GM12865 (cell line): Measurements from ENCODE around the gene ANAPC10.

ENCODE experiments used
- DNase-seq: peaks from one replicate; pipeline ENCODE4 v3.0.0; 2010; ENCODE audit warnings: low read depth
- H3K4me3 ChIP-seq: 2 replicates; pipeline ENCODE4 v1.5.1; 2011; ENCODE audit warnings: mild to moderate bottlenecking, low read depth, low read length, control low read depth
- TF ChIP-seq, protein P1 (sequence below): IDR thresholded peaks from 2 replicates; pipeline ENCODE4 v1.5.1; 2011; ENCODE audit warnings: low read length, control low read depth, low read depth, inconsistent platforms; ENCODE audit not compliant: insufficient read depth; ENCODE audit errors: missing control alignments

The ANAPC10 gene

GRCh38 chr4:145108128-145108527 lies 10.1 kb upstream of the ANAPC10 start:
- TF ChIP-seq, protein P1, sequence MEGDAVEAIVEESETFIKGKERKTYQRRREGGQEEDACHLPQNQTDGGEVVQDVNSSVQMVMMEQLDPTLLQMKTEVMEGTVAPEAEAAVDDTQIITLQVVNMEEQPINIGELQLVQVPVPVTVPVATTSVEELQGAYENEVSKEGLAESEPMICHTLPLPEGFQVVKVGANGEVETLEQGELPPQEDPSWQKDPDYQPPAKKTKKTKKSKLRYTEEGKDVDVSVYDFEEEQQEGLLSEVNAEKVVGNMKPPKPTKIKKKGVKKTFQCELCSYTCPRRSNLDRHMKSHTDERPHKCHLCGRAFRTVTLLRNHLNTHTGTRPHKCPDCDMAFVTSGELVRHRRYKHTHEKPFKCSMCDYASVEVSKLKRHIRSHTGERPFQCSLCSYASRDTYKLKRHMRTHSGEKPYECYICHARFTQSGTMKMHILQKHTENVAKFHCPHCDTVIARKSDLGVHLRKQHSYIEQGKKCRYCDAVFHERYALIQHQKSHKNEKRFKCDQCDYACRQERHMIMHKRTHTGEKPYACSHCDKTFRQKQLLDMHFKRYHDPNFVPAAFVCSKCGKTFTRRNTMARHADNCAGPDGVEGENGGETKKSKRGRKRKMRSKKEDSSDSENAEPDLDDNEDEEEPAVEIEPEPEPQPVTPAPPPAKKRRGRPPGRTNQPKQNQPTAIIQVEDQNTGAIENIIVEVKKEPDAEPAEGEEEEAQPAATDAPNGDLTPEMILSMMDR, result no peak
- no peak overlapping the region for H3K4me3 ChIP-seq

GRCh38 chr4:145107126-145107525 lies 9.1 kb upstream of the ANAPC10 start:
- no peak overlapping the region for H3K4me3 ChIP-seq
- TF ChIP-seq, protein P1, result no peak
- DNase-seq, result no peak

More at GRCh38 chr4:145108128-145108527, 10.1 kb upstream of the ANAPC10 start:
- DNase-seq, result no peak

- TF ChIP-seq, protein P1, result no peak
- DNase-seq, result no peak
- H3K4me3 ChIP-seq, result no peak overlapping the region
Observed at GRCh38 chr4:145103496-145103895, 5.5 kb upstream of the ANAPC10 start.

GRCh38 chr4:145102619-145103018 lies 4.6 kb upstream of the ANAPC10 start:
- TF ChIP-seq, protein P1, result no peak
- no peak overlapping the region for H3K4me3 ChIP-seq
- no peak for DNase-seq

GRCh38 chr4:145101091-145101490 lies 3.1 kb upstream of the ANAPC10 start:
- TF ChIP-seq, protein P1, result no peak
- DNase-seq, result no peak
- no peak overlapping the region for H3K4me3 ChIP-seq

DNA sequence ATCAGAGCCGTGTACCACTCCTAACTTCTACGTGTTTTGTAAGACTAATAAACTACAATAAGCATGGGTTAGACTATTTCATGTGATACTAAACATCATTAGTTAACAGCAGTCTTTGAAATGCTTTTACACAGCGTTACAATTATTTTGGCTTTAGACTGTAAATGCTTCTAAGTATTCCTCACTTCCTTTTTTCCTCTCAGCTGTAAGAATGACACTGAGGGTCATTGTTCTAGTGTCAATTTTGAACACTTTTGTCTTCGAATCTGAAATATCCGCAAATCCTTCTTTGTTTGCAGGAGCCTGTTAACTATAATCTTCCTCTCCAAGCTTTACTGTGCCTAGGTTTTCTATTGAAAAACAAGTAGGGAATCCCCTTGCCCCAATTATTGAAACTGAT lies 1.7 kb upstream of the ANAPC10 start:
- TF ChIP-seq, protein P1, result no peak
- peak; percentile 10 for DNase-seq
- H3K4me3 ChIP-seq, result peak overlapping the region; percentile 53

GRCh38 chr4:145098675-145099037 lies 660 bp upstream of the ANAPC10 start:
- H3K4me3 ChIP-seq, result peak overlapping the region; percentile 53
- TF ChIP-seq, protein P1, result no peak
- DNase-seq, result peak; percentile 70
